Mesodermal cell (in vitro differentiated cells): ENCODE results near the gene GDI2.
"Not testable (repeated sequence)": the region's sequence is repeated elsewhere in the genome, so short reads cannot be mapped to it uniquely, and the experiment has no call there.

Experiments
- H3K27ac ChIP-seq: 2 replicates; pipeline ENCODE4 v1.7.0; 2013; ENCODE audit warnings: mild to moderate bottlenecking, low read depth, low read length, moderate library complexity; ENCODE audit not compliant: severe bottlenecking
- H3K36me3 ChIP-seq: 2 replicates; pipeline ENCODE4 v1.7.1; 2013; ENCODE audit warnings: mild to moderate bottlenecking, low read length, moderate library complexity; ENCODE audit not compliant: control insufficient read depth, insufficient read depth
- H3K4me1 ChIP-seq: one replicate; pipeline ENCODE4 v1.7.1; 2013; ENCODE audit warnings: mild to moderate bottlenecking, low read length; ENCODE audit not compliant: insufficient read depth, control insufficient read depth, poor library complexity, severe bottlenecking
- H3K4me3 ChIP-seq: 2 replicates; pipeline ENCODE4 v1.7.0; 2013; ENCODE audit warnings: low read length, control low read depth, mild to moderate bottlenecking; ENCODE audit not compliant: insufficient read depth, poor library complexity, severe bottlenecking; ENCODE audit errors: extremely low read depth
- H3K9me3 ChIP-seq: 2 replicates; pipeline ENCODE4 v1.7.1; 2013; ENCODE audit warnings: mild to moderate bottlenecking, low read length, moderate library complexity; ENCODE audit not compliant: control insufficient read depth
- WGBS, 2 experiments: methylation state at CpG; one replicate each; pipeline ENCODE4 v1.1.5; 2013; ENCODE audit warnings: missing lambda C conversion rate in 2 of 2; ENCODE audit not compliant: insufficient coverage in 2 of 2; 5-methylcytosine and 5-hydroxymethylcytosine counted together

GDI2 gene

GRCh38 chr10:5810225-5810624 is 3.0 kb downstream of the GDI2 start:
- 80% methylated on average over 1 of the region's 2 CpGs; no CpG with 5 or more reads in 1 of the 2 experiments for WGBS, 2 experiments

GRCh38 chr10:5809527-5810154 is 3.6 kb downstream of the GDI2 start:
- Histone ChIP-seq H3K9me3 (no peaks in the 10 kb centered on the region), H3K27ac (no peak overlapping the region), H3K4me3 (no peak overlapping the region), H3K36me3 (peaks cover 27% of the 10 kb centered on the region), H3K4me1 (peaks cover 3% of the 10 kb centered on the region)
- WGBS, 2 experiments = 88 to 91% methylated on average over 3 of the region's 4 CpGs

More at GRCh38 chr10:5810225-5810624, 3.0 kb downstream of the GDI2 start:
- Histone ChIP-seq H3K9me3 (no peaks in the 10 kb centered on the region), H3K4me3 (no peak overlapping the region), H3K27ac (no peak overlapping the region), H3K4me1 (peaks cover 3% of the 10 kb centered on the region), H3K36me3 (peaks cover 21% of the 10 kb centered on the region)

- not testable (repeated sequence) for H3K27ac ChIP-seq, H3K9me3 ChIP-seq, H3K4me3 ChIP-seq, H3K4me1 ChIP-seq
- 91 to 94% methylated on average over 3 to 5 of the region's 7 CpGs for WGBS, 2 experiments
- H3K36me3 ChIP-seq = peaks cover 27% of the 10 kb centered on the region
Measured at GRCh38 chr10:5808783-5809392, 4.3 kb downstream of the GDI2 start.

GRCh38 chr10:5806745-5807144 is 6.5 kb downstream of the GDI2 start:
- Histone ChIP-seq H3K9me3 (no peaks in the 10 kb centered on the region), H3K36me3 (peaks cover 35% of the 10 kb centered on the region), H3K4me3 (no peak overlapping the region), H3K4me1 (peaks cover 3% of the 10 kb centered on the region), H3K27ac (no peak overlapping the region)
- WGBS, 2 experiments = 88 to 100% methylated on average over 1 to 2 of the region's 2 CpGs

GRCh38 chr10:5805711-5806110 is 7.5 kb downstream of the GDI2 start:
- Histone ChIP-seq H3K36me3 (peaks cover 41% of the 10 kb centered on the region), H3K4me3 (no peak overlapping the region), H3K9me3 (no peaks in the 10 kb centered on the region), H3K27ac (no peak overlapping the region), H3K4me1 (peaks cover 3% of the 10 kb centered on the region)
- 90% methylated on average over 2 to 3 of the region's 4 CpGs for WGBS, 2 experiments

- Histone ChIP-seq H3K4me3 (no peak overlapping the region), H3K36me3 (peaks cover 46% of the 10 kb centered on the region), H3K4me1 (peaks cover 3% of the 10 kb centered on the region), H3K27ac (no peak overlapping the region), H3K9me3 (no peaks in the 10 kb centered on the region)
- WGBS, 2 experiments = 90 to 100% methylated on average over 1 to 2 of the region's 2 CpGs
Measured at GRCh38 chr10:5805260-5805659, 8.0 kb downstream of the GDI2 start.

- H3K4me3 ChIP-seq = no peak overlapping the region
- H3K36me3 ChIP-seq = peaks cover 54% of the 10 kb centered on the region
- WGBS, 2 experiments = 95 to 100% methylated on average over 1 to 2 of the region's 4 CpGs
- H3K9me3 ChIP-seq = no peaks in the 10 kb centered on the region
- H3K27ac ChIP-seq = no peak overlapping the region
- H3K4me1 ChIP-seq = no peaks in the 10 kb centered on the region
Measured at GRCh38 chr10:5804386-5804785, 8.8 kb downstream of the GDI2 start.

GRCh38 chr10:5800782-5801181 is 12.5 kb downstream of the GDI2 start:
- H3K4me1 ChIP-seq = no peaks in the 10 kb centered on the region
- no peak overlapping the region for H3K4me3 ChIP-seq
- peaks cover 72% of the 10 kb centered on the region for H3K36me3 ChIP-seq
- no peaks in the 10 kb centered on the region for H3K9me3 ChIP-seq
- no peak overlapping the region for H3K27ac ChIP-seq
- WGBS, 2 experiments = 80 to 100% methylated on average over 1 of the region's 3 CpGs

- Histone ChIP-seq H3K27ac (no peak overlapping the region), H3K4me1 (no peaks in the 10 kb centered on the region), H3K4me3 (no peak overlapping the region), H3K36me3 (peaks cover 96% of the 10 kb centered on the region), H3K9me3 (no peaks in the 10 kb centered on the region)
- 100% methylated on average over 1 of the region's 3 CpGs; no CpG with 5 or more reads in 1 of the 2 experiments for WGBS, 2 experiments
Measured at GRCh38 chr10:5794236-5794635, 19.0 kb downstream of the GDI2 start.

- Histone ChIP-seq H3K36me3 (peaks cover 97% of the 10 kb centered on the region), H3K4me3 (no peak overlapping the region), H3K27ac (no peak overlapping the region), H3K4me1 (no peaks in the 10 kb centered on the region), H3K9me3 (no peaks in the 10 kb centered on the region)
- 100% methylated on average over 1 of the region's 2 CpGs; no CpG with 5 or more reads in 1 of the 2 experiments for WGBS, 2 experiments
Measured at GRCh38 chr10:5789626-5790025, 23.6 kb downstream of the GDI2 start.

GRCh38 chr10:5788969-5789368 is 24.3 kb downstream of the GDI2 start:
- Histone ChIP-seq H3K27ac (no peak overlapping the region), H3K36me3 (peaks cover 97% of the 10 kb centered on the region), H3K9me3 (no peaks in the 10 kb centered on the region), H3K4me3 (no peak overlapping the region), H3K4me1 (no peaks in the 10 kb centered on the region)
- WGBS, 2 experiments = 90 to 100% methylated on average over 1 to 2 of the region's 5 CpGs
